ENCODE data around the gene CIT.

The CIT gene

DNA sequence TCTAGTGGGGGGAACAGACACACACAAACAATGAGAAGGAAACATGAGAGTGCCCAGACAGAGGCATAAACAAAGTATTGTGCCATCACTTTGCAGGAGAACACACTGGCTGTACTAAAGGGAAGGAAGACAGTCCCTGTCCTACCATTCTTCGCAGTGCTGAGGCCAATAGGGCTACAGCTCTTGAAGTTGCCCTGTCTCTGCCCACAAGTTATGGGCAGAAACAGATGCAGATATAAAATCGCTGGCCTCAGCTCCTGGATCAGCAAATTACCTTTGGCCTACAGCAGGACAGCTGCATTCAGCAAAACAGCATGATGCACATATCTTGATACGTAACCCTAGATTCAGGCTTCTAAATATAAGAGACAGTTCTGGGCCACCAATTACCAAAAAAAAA lies 232.2 kb downstream of the CIT start:
- no peak for DNase-seq

DNA sequence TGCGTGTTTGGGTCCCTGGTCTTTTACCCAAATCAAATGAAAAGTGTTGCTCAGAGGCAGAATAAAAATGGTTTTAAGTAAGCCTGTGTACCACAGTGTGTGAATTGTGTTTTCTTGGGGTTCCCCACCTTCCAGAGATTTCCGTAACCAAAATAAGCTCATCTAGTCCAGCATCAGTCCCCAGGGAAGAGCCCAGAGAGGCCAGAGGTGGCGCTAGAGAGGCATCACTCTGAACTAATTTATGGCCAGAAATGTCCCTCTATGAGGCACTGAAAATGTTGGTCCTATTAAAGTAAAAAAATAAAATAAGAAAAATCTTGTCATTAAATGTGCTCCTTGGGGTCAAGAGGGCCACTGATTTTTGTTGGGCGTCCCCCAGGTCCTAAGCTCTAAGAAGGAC lies 234.1 kb downstream of the CIT start:
- DNase-seq = no peak

All from right kidney (tissue), 1 donor.